HepG2 (cell line): Measurements from ENCODE around the gene BEAN1. TPM values are rescaled to one million over a fixed set of nuclear protein-coding genes. Genes with fewer than 3 reads are reported as not detected.
A peak's percentile ranks its signal among the peaks of the same experiment; 100 is the strongest.

ENCODE experiments used
- ATAC-seq: fragments of 200-7000 bp; cut with Tn5 transposase; 3 replicates; pipeline ENCODE4 v1.9.1; 2020; ENCODE audit warnings: mild to moderate bottlenecking, moderate library complexity
- BruUV-seq: library from RNA; stranded (reverse); fragments of 400-500 nt; replicated peaks from 2 replicates; lab custom pipeline; 2021; lab: Mats Ljungman, UMichigan
- CTCF ChIA-PET: fragments of 300-600 bp; formaldehyde crosslinking; extraction: SDS; loops from one replicate; lab custom pipeline; 2021; ENCODE audit warnings: low total read pairs, inconsistent platforms, low intra/inter-chr PET ratio; lab: Yijun Ruan, JAX
- POLR2A ChIA-PET: fragments of 350-600 bp; sonication (Branson Sonifier 250); formaldehyde crosslinking; loops from one replicate; lab custom pipeline; 2020; ENCODE audit warnings: antibody characterized with exemption, inconsistent platforms; lab: Yijun Ruan, JAX
- DNase-seq: peaks from one replicate; pipeline ENCODE4 v3.0.0-alpha.2; 2015; ENCODE audit warnings: low spot score
- FAIRE-seq: peaks from 3 replicates; lab custom pipeline; 2011; peaks lifted over from hg19 to GRCh38; lab: Jason Lieb, UNC
- H2AFZ ChIP-seq: one replicate; pipeline ENCODE4 v1.6.1; 2011; ENCODE audit warnings: low read length, inconsistent platforms
- H3K27ac ChIP-seq: fragments of 300-600 bp; 3 replicates; pipeline ENCODE4 v1.8.0; 2011; ENCODE audit warnings: mixed run types, mild to moderate bottlenecking, mixed read lengths, low read length, inconsistent platforms; ENCODE audit not compliant: insufficient read depth; ENCODE audit errors: extremely low read length
- H3K27me3 ChIP-seq, 2 experiments: fragments of 200-600 bp in 1 of 2; 2 replicates in 1 of 2; 3 replicates in 1 of 2; pipeline versions ENCODE4 v1.6.0 to v1.8.0; 2011; ENCODE audit warnings: low read length in 2 of 2, mild to moderate bottlenecking in 2 of 2, moderate library complexity in 2 of 2, inconsistent platforms in 1 of 2; ENCODE audit not compliant: insufficient read depth in 2 of 2, control insufficient read depth in 1 of 2
- H3K36me3 ChIP-seq, 2 experiments: fragments of 200-600 bp in 1 of 2; replicated peaks in 1 of 2; 2 replicates in 1 of 2; 3 replicates in 1 of 2; pipeline versions ENCODE4 v1.5.1 to v1.8.0; 2011; ENCODE audit warnings: low read length in 2 of 2, inconsistent platforms in 1 of 2; ENCODE audit not compliant: insufficient read depth in 2 of 2, control insufficient read depth in 1 of 2
- H3K4me1 ChIP-seq: 2 replicates; pipeline ENCODE4 v1.5.1; 2012; ENCODE audit warnings: low read length, inconsistent platforms; ENCODE audit not compliant: insufficient read depth
- H3K4me2 ChIP-seq: 2 replicates; pipeline ENCODE4 v1.6.0; 2011; ENCODE audit warnings: low read depth, low read length, inconsistent platforms
- H3K4me3 ChIP-seq, 3 experiments: fragments of 200-600 bp in 1 of 3; sonication (generic), shearing (Covaris generic) in 1 of 3; replicated peaks in 1 of 3; 2 replicates each; pipeline ENCODE4 v1.5.1; 2011 to 2016; ENCODE audit warnings: low read length in 3 of 3, inconsistent platforms in 2 of 3, low read depth in 2 of 3, mild to moderate bottlenecking in 2 of 3, control low read depth in 1 of 3, mixed read lengths in 1 of 3; ENCODE audit not compliant: insufficient read depth in 1 of 3
- H3K79me2 ChIP-seq: one replicate; pipeline ENCODE4 v1.6.1; 2011; ENCODE audit warnings: low read length, inconsistent platforms; ENCODE audit not compliant: insufficient read depth
- H3K9ac ChIP-seq: 2 replicates; pipeline ENCODE4 v1.6.0; 2011; ENCODE audit warnings: mild to moderate bottlenecking, low read depth, low read length, inconsistent platforms; ENCODE audit not compliant: insufficient read depth
- H3K9me3 ChIP-seq: 2 replicates; pipeline ENCODE4 v1.5.1; 2012; ENCODE audit warnings: mild to moderate bottlenecking, low read length
- H4K20me1 ChIP-seq: 2 replicates; pipeline ENCODE4 v1.6.0; 2011; ENCODE audit warnings: inconsistent platforms, mild to moderate bottlenecking, low read length, moderate library complexity; ENCODE audit not compliant: insufficient read depth
- BRD4 ChIP-seq: sonication (generic); formaldehyde crosslinking; IDR thresholded peaks from 2 replicates; pipeline ENCODE4 v1.4.0; 2020; ENCODE audit warnings: missing genetic modification reagents
- E2F1 ChIP-seq: sonication (generic); formaldehyde crosslinking; IDR thresholded peaks from 2 replicates; pipeline ENCODE4 v1.5.0; 2020; ENCODE audit warnings: missing genetic modification reagents
- KDM5A ChIP-seq: fragments of 200-600 bp; sonication (generic); IDR thresholded peaks from 2 replicates; pipeline ENCODE4 v1.7.0; 2018; ENCODE audit warnings: antibody characterized with exemption, mild to moderate bottlenecking, low read length, borderline replicate concordance
- MAFK ChIP-seq, 2 experiments: IDR thresholded peaks in 1 of 2; conservative IDR thresholded peaks in 1 of 2; 2 replicates each; pipeline ENCODE4 v1.6.1; 2011; ENCODE audit warnings: improper control_type of control experiment in 2 of 2, low read length in 2 of 2
- POGK ChIP-seq: sonication (generic); formaldehyde crosslinking; conservative IDR thresholded peaks from 2 replicates; pipeline ENCODE4 v1.8.0; 2022; ENCODE audit warnings: mild to moderate bottlenecking, moderate library complexity, missing genetic modification reagents
- SALL1 ChIP-seq: sonication (generic); formaldehyde crosslinking; IDR thresholded peaks from 2 replicates; pipeline ENCODE4 v1.8.0; 2022; ENCODE audit warnings: mild to moderate bottlenecking, missing genetic modification reagents
- STAT5B ChIP-seq: sonication (generic); formaldehyde crosslinking; IDR thresholded peaks from 2 replicates; pipeline ENCODE4 v1.4.0; 2020; ENCODE audit warnings: missing genetic modification reagents
- TP53 ChIP-seq: sonication (generic); formaldehyde crosslinking; conservative IDR thresholded peaks from 2 replicates; pipeline ENCODE4 v1.4.0; 2020; ENCODE audit warnings: missing genetic modification reagents
- ZFX ChIP-seq: sonication (generic); formaldehyde crosslinking; IDR thresholded peaks from 2 replicates; pipeline ENCODE4 v1.4.0; 2020; ENCODE audit warnings: mild to moderate bottlenecking, low read depth, missing genetic modification reagents, moderate library complexity
- ZNF317 ChIP-seq: sonication (generic); formaldehyde crosslinking; IDR thresholded peaks from 2 replicates; pipeline ENCODE4 v1.5.0; 2020; ENCODE audit warnings: mild to moderate bottlenecking, missing genetic modification reagents
- ZNF512 ChIP-seq: sonication (generic); formaldehyde crosslinking; IDR thresholded peaks from 2 replicates; pipeline ENCODE4 v1.4.0; 2020; ENCODE audit warnings: mild to moderate bottlenecking, missing genetic modification reagents
- ZNF605 ChIP-seq: sonication (generic); formaldehyde crosslinking; IDR thresholded peaks from 2 replicates; pipeline ENCODE4 v1.8.0; 2022; ENCODE audit warnings: mild to moderate bottlenecking, missing genetic modification reagents
- ZNF629 ChIP-seq: sonication (generic); formaldehyde crosslinking; conservative IDR thresholded peaks from 2 replicates; pipeline ENCODE4 v1.5.0; 2020; ENCODE audit warnings: missing genetic modification reagents
- ZNF776 ChIP-seq: sonication (generic); formaldehyde crosslinking; IDR thresholded peaks from 2 replicates; pipeline ENCODE4 v1.4.0; 2020; ENCODE audit warnings: mild to moderate bottlenecking, missing genetic modification reagents
- WGBS: methylation state at CpG from one replicate; pipeline ENCODE4 v1.1.6; 2017; ENCODE audit warnings: low lambda C conversion rate; 5-methylcytosine and 5-hydroxymethylcytosine counted together
- in situ Hi-C: cut with HindIII; loops from 2 replicates; pipeline ENCODE4 v1.10.0; 2017; ENCODE audit warnings: low pct_unique_long_range_greater_than_20kb; ENCODE audit not compliant: extremely low pct_ligation_motif_present
- intact Hi-C: fragments of 100-400 bp; cut with micrococcal nuclease; formaldehyde crosslinking; loops from one replicate; pipeline ENCODE4 v1.10.0; 2022; ENCODE audit not compliant: unreplicated experiment
- polyA plus RNA-seq, 8 experiments: library from polyadenylated mRNA; depleted of rRNA in 3 of 8; stranded (reverse) in 7 of 8; unstranded in 1 of 8; fragments of >200 nt; fragmentation: Illumina TruSeq in 4 of 8; extraction: Trizol in 4 of 8; gene quantifications; 2 replicates each; pipeline versions ENCODE4 v1.2.1 to v1.2.3, GENCODE V29; 2011 to 2016; ENCODE audit warnings: low read depth in 4 of 8, missing spikeins in 1 of 8, mixed read lengths in 1 of 8; ENCODE audit not compliant: insufficient read depth in 1 of 8
- total RNA-seq, 5 experiments: library from RNA; depleted of rRNA; stranded (reverse); fragments of >200 nt; fragmentation: Illumina TruSeq; extraction: Trizol; gene quantifications; 2 replicates each; pipeline ENCODE4 v1.2.3, GENCODE V29; 2016; ENCODE audit warnings: low read depth in 1 of 5

Gene BEAN1
- total and polyA plus RNA-seq, 2 of the 13 experiments (the other 11 are each of a cell fraction or from before 2014, with no cell fraction given): 0.53 to 1.4 TPM

- H2AFZ ChIP-seq: no peak overlapping the region
- no peaks in the 10 kb centered on the region for H4K20me1 ChIP-seq
- no peaks in the 10 kb centered on the region for H3K36me3 ChIP-seq
- no peak overlapping the region for H3K4me3 ChIP-seq
- CTCF ChIA-PET: interaction anchor here (1.0 to 1.5 kb wide), 2 partner anchors 37 to 40 kb away, joined by 5 to 11 read pairs; no protein-coding TSS in a partner anchor
- BruUV-seq: no TSS peak
- H3K27ac ChIP-seq: no peak overlapping the region
- POLR2A ChIA-PET: interaction anchor here (3.0 kb wide), 1 partner anchor 9 kb away, joined by 25 read pairs; no protein-coding TSS in a partner anchor
- no peak for ATAC-seq
- in situ Hi-C loops (no loop called here), intact Hi-C loops (no loop called here)
- H3K79me2 ChIP-seq: no peaks in the 10 kb centered on the region
- H3K9ac ChIP-seq: no peak overlapping the region
- no peak for TF ChIP-seq STAT5B
- peak; percentile 54 for TF ChIP-seq ZNF629
- no peak for TF ChIP-seq KDM5A
- 0 out of 2 replicates have a peak, but pooled peaks have one; percentile 4 for TF ChIP-seq ZFX
- peak in 1 of 2 experiments; percentile 9; a peak in 1 of 4 replicates for TF ChIP-seq MAFK (conservative IDR thresholded peaks at IDR 0.05 in 1 of 2, IDR thresholded peaks at IDR 0.05 in 1 of 2; ENCODE audit: low read length in 2 of 2)
- peaks cover 0 to 3% of the 10 kb centered on the region in 2 experiments; a peak in 3 of 5 replicates for H3K27me3 ChIP-seq
- no peak for DNase-seq
- no peak overlapping the region for H3K4me2 ChIP-seq
- 64% methylated on average over 3 of the region's 3 CpGs for WGBS
- no peaks in the 10 kb centered on the region for H3K9me3 ChIP-seq
- H3K4me1 ChIP-seq: peaks cover 10% of the 10 kb centered on the region
- FAIRE-seq: no peak
Measured at GRCh38 chr16:66443269-66443652, 16.2 kb downstream of the BEAN1 start.

- H3K4me3 ChIP-seq: no peak overlapping the region
- in situ Hi-C loops: no loop called here
- peak; percentile 55 for DNase-seq
- no peak overlapping the region for H3K27ac ChIP-seq
- no TSS peak for BruUV-seq
- no peaks in the 10 kb centered on the region for H3K36me3 ChIP-seq
- ChIA-PET CTCF (interaction anchor here (1.0 to 1.5 kb wide), 2 partner anchors 38 to 39 kb away, joined by 5 to 11 read pairs; no protein-coding TSS in a partner anchor), POLR2A (interaction anchor here (3.0 kb wide), 1 partner anchor 10 kb away, joined by 25 read pairs; no protein-coding TSS in a partner anchor)
- FAIRE-seq: peak; percentile 59
- no peaks in the 10 kb centered on the region for H4K20me1 ChIP-seq
- H3K27me3 ChIP-seq: peaks cover 0 to 3% of the 10 kb centered on the region in 2 experiments; a peak in 3 of 5 replicates
- no peaks in the 10 kb centered on the region for H3K9me3 ChIP-seq
- no peaks in the 10 kb centered on the region for H3K79me2 ChIP-seq
- intact Hi-C loops: loop anchor here (1.0 kb wide), 1 partner anchor 38 kb away; no protein-coding TSS in a partner anchor
- peak overlapping the region; percentile 55 for H2AFZ ChIP-seq
- peak overlapping the region; percentile 61 for H3K4me2 ChIP-seq
- WGBS: 5% methylated on average over 3 of the region's 3 CpGs
- H3K9ac ChIP-seq: no peak overlapping the region
- H3K4me1 ChIP-seq: peaks cover 10% of the 10 kb centered on the region
- ATAC-seq: peak; percentile 98
- TF ChIP-seq BRD4 (CRISPR knock-in tag): no peak
- no peak for TF ChIP-seq TP53 (CRISPR knock-in tag)
- TF ChIP-seq ZFX: peak; percentile 29; the same call in 1 of the 2 replicates
- TF ChIP-seq POGK (CRISPR knock-in tag): 0 out of 2 replicates have a peak, but pooled peaks have one; percentile 52
- TF ChIP-seq ZNF317 (CRISPR knock-in tag): no peak
- no peak for TF ChIP-seq ZNF512 (CRISPR knock-in tag)
- no peak for TF ChIP-seq E2F1 (CRISPR knock-in tag)
- TF ChIP-seq SALL1 (CRISPR knock-in tag): peak; percentile 29; the same call in 1 of the 2 replicates
- TF ChIP-seq ZNF776 (CRISPR knock-in tag): no peak
- TF ChIP-seq ZNF605 (CRISPR knock-in tag): no peak
Measured at GRCh38 chr16:66444049-66444481, 17.0 kb downstream of the BEAN1 start.
